22Rv1 (cell line): Measurements from ENCODE around the gene TTC28.

Experiments used
- CTCF ChIP-seq: fragments of 450-650 bp; IDR thresholded peaks from 2 replicates; pipeline ENCODE4 v1.5.1; 2017; ENCODE audit warnings: mild to moderate bottlenecking
- ZFX ChIP-seq: fragments of 450-650 bp; IDR thresholded peaks from 2 replicates; pipeline ENCODE4 v1.6.1; 2017; ENCODE audit warnings: antibody characterized with exemption, borderline replicate concordance

GRCh38 chr22:28143241-28143865, 536.3 kb downstream of the TTC28 start:
- no peak for TF ChIP-seq CTCF
- no peak for TF ChIP-seq ZFX
